NT2/D1 (cell line): ENCODE data around the gene SLC25A21.

Experiments
- DNase-seq: peaks from one replicate; pipeline ENCODE4 v3.0.0-alpha.2; 2011; ENCODE audit warnings: low read depth, low spot score
- H3K27me3 ChIP-seq: 2 replicates; pipeline ENCODE4 v1.6.0; 2011; ENCODE audit warnings: mild to moderate bottlenecking; ENCODE audit not compliant: insufficient read length, insufficient read depth
- H3K36me3 ChIP-seq: 2 replicates; pipeline ENCODE4 v1.6.1; 2011; ENCODE audit warnings: mild to moderate bottlenecking, low read length, mixed read lengths; ENCODE audit not compliant: insufficient read depth, insufficient read length
- H3K4me1 ChIP-seq: 2 replicates; pipeline ENCODE4 v1.5.1; 2011; ENCODE audit not compliant: insufficient read depth, insufficient read length
- H3K4me3 ChIP-seq: 2 replicates; pipeline ENCODE4 v1.5.1; 2011; ENCODE audit warnings: low read depth; ENCODE audit not compliant: insufficient read length
- H3K9ac ChIP-seq: 2 replicates; pipeline ENCODE4 v1.6.0; 2011; ENCODE audit warnings: low read depth; ENCODE audit not compliant: insufficient read length
- H3K9me3 ChIP-seq: 2 replicates; pipeline ENCODE4 v1.5.1; 2011; ENCODE audit warnings: mild to moderate bottlenecking, low read length; ENCODE audit not compliant: insufficient read depth
- SUZ12 ChIP-seq: IDR thresholded peaks from 2 replicates; pipeline ENCODE4 v1.6.1; 2011; ENCODE audit not compliant: insufficient read length, insufficient read depth; ENCODE audit errors: extremely low read depth
- YY1 ChIP-seq: IDR thresholded peaks from 2 replicates; pipeline ENCODE4 v1.6.1; 2011; ENCODE audit not compliant: insufficient read length, insufficient read depth
- ZNF274 ChIP-seq: IDR thresholded peaks from 2 replicates; pipeline ENCODE4 v1.6.1; 2011; ENCODE audit warnings: mild to moderate bottlenecking, low read depth, low read length

Gene SLC25A21

DNA sequence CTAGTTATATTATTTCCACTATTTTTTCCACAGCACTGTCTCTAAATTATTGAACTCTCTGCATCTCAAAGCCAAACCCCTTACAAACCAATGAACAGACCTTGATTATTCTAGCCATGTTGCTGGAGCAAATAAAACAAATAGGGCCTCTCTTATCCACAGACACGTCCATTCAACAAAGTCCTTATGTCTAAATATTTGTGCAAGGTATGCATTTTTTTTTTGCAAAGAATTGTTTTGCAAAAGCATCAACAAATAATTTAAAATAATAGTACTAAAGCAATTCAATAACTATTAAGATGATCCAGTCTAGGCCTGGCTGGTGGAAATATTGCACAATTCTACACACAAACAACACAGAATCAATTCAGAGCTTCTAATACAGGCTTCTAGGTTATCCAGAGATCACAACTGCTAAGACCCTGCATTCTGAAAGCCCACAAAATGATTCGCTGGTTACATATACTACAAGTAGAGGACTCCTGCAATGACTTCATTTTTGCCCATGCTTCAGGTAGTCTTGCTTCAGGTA lies 221.0 kb downstream of the SLC25A21 start:
- no peak overlapping the region for H3K9ac ChIP-seq
- no peak overlapping the region for H3K4me3 ChIP-seq

GRCh38 chr14:36950812-36951211 lies 221.6 kb downstream of the SLC25A21 start:
- Histone ChIP-seq H3K9me3 (no peaks in the 10 kb centered on the region), H3K9ac (no peak overlapping the region), H3K36me3 (no peaks in the 10 kb centered on the region), H3K27me3 (no peaks in the 10 kb centered on the region), H3K4me1 (no peaks in the 10 kb centered on the region), H3K4me3 (no peak overlapping the region)
- no peak for DNase-seq
- TF ChIP-seq SUZ12 (no peak), ZNF274 (no peak), YY1 (no peak)

More for the DNA sequence above, 221.0 kb downstream of the SLC25A21 start:
- no peaks in the 10 kb centered on the region for H3K4me1 ChIP-seq
- no peaks in the 10 kb centered on the region for H3K36me3 ChIP-seq
- no peak for DNase-seq
- TF ChIP-seq SUZ12 (no peak), YY1 (no peak), ZNF274 (no peak)
- no peaks in the 10 kb centered on the region for H3K9me3 ChIP-seq
- H3K27me3 ChIP-seq: no peaks in the 10 kb centered on the region

DNA sequence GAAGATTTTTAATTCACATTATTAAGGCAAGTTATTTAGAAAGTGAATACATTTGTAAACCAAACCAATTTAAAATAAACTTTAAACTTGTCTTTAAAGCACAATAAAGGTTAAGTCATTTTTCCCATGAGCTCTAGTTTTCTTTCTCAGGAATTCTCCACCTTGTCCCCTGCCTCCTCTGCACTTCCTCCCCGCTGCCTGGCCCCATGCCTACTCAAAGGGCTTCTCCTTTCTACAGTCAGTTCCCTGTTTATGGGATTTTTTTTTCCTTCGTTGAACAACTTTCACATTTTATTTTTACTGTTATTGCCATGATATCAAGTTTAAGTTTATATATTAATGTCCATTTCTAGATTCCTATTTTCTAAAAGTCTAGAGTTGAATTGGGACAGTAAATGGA lies 223.0 kb downstream of the SLC25A21 start:
- Histone ChIP-seq H3K4me1 (no peaks in the 10 kb centered on the region), H3K9ac (no peak overlapping the region), H3K36me3 (no peaks in the 10 kb centered on the region), H3K9me3 (no peaks in the 10 kb centered on the region), H3K4me3 (no peak overlapping the region), H3K27me3 (no peaks in the 10 kb centered on the region)
- no peak for DNase-seq
- no peak for TF ChIP-seq SUZ12
- TF ChIP-seq YY1: no peak

DNA sequence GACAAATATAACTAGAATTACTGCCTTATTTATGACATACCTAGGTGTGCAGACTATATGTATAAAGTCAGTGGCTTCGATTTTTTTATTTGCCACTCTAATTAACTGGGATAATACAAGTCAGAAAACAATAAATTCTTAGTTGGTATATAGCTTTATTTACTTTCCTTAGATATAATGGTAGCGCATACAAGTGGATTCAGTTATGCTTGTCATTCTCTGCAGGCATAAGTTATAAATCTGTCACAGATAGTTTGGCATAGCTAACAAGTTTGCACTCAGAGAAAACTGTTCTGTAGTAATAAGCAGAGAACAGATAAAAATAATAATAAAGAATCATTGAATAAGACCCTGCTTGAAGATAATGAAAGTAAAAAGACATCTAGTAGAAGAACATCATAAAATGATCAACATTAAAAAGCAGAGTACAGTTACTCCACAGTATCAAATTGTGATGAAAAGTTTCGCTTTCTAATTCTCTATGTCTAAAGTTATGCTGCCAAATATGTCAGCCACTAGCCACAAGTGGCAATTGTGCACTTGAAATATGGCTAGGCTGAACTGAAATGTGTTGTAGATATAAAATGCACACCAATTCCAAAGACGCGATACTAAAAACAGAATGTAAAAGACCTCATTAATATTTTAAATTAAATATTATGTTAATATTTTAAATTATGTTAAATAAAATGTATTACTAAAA lies 224.1 kb downstream of the SLC25A21 start:
- TF ChIP-seq ZNF274 (no peak), SUZ12 (no peak), YY1 (no peak)

DNA sequence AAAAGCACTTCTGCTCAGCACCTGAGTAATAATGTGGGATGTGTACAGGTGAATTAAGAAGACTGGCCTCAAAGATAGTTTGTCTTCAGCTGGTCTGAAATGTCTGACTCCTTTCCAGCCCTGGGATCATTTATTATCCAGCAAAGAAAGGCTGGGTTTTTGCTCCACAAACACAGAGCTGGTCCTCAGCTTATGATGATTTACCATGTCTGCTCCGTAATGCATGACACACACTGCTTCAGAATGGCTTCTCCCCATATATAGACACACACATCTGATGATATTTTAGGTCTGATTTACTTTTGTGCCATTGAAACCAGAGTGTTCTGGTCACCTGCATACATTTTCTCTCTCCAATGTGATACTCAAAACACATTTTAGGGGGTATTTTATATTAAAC lies 225.0 kb downstream of the SLC25A21 start:
- Histone ChIP-seq H3K4me3 (no peak overlapping the region), H3K4me1 (no peaks in the 10 kb centered on the region), H3K9me3 (no peaks in the 10 kb centered on the region), H3K27me3 (no peaks in the 10 kb centered on the region), H3K9ac (no peak overlapping the region), H3K36me3 (no peaks in the 10 kb centered on the region)
- no peak for DNase-seq
- no peak for TF ChIP-seq YY1
- TF ChIP-seq ZNF274: no peak
- no peak for TF ChIP-seq SUZ12

More for the DNA sequence above, 224.1 kb downstream of the SLC25A21 start:
- no peak overlapping the region for H3K9ac ChIP-seq
- H3K36me3 ChIP-seq: no peaks in the 10 kb centered on the region
- H3K4me1 ChIP-seq: no peaks in the 10 kb centered on the region
- no peaks in the 10 kb centered on the region for H3K27me3 ChIP-seq
- H3K4me3 ChIP-seq: no peak overlapping the region
- H3K9me3 ChIP-seq: no peaks in the 10 kb centered on the region
- no peak for DNase-seq

GRCh38 chr14:36946872-36947271 lies 225.5 kb downstream of the SLC25A21 start:
- no peak for DNase-seq
- no peak overlapping the region for H3K9ac ChIP-seq
- TF ChIP-seq SUZ12: no peak
- no peak for TF ChIP-seq ZNF274
- no peak for TF ChIP-seq YY1
- H3K9me3 ChIP-seq: no peaks in the 10 kb centered on the region
- H3K27me3 ChIP-seq: no peaks in the 10 kb centered on the region
- no peak overlapping the region for H3K4me3 ChIP-seq
- H3K36me3 ChIP-seq: no peaks in the 10 kb centered on the region
- H3K4me1 ChIP-seq: no peaks in the 10 kb centered on the region

DNA sequence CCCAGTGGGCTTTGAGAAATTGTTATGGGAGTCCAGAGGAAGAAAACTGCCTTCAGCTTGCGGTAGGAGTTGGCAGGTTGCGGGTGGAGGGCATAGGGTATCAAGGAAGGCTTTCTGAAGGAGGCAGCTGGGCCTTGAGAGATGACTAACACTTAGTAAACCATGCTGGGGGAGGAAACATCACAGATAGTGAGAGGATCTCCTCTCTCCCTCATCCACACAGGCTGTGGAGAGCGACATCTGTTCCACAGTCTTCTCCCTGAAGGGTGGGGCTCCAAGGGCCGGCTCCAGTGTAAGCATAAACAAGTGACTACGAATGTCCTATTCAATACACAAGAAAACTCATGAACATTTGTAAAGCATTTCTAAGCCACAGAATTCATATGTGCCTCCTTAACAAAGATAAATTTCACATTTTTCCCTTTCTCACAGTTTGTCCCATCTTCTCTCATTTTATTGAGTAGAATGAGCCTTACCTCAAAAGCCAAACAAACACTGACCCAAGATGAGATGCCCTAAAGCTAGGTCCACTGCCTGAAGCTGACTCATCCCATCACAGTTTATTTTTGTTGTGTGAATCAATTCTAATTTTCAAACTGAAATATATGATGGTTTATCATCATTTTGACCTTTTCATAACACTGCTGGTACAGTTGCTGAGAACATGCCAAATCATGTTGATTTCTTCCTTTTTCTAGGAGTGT lies 227.9 kb downstream of the SLC25A21 start:
- Histone ChIP-seq H3K36me3 (no peaks in the 10 kb centered on the region), H3K9me3 (no peaks in the 10 kb centered on the region), H3K4me3 (no peak overlapping the region), H3K9ac (no peak overlapping the region), H3K4me1 (no peaks in the 10 kb centered on the region), H3K27me3 (no peaks in the 10 kb centered on the region)
- no peak for DNase-seq
- TF ChIP-seq YY1: no peak
- no peak for TF ChIP-seq ZNF274
- TF ChIP-seq SUZ12: no peak
